ENCODE results near the gene KAZN.

- TF ChIP-seq, protein P1, sequence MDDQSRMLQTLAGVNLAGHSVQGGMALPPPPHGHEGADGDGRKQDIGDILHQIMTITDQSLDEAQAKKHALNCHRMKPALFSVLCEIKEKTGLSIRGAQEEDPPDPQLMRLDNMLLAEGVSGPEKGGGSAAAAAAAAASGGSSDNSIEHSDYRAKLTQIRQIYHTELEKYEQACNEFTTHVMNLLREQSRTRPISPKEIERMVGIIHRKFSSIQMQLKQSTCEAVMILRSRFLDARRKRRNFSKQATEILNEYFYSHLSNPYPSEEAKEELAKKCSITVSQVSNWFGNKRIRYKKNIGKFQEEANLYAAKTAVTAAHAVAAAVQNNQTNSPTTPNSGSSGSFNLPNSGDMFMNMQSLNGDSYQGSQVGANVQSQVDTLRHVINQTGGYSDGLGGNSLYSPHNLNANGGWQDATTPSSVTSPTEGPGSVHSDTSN (CRISPR knock-in tag; IDR thresholded peaks at IDR 0.05), result no peak
- TF ChIP-seq, protein P2, sequence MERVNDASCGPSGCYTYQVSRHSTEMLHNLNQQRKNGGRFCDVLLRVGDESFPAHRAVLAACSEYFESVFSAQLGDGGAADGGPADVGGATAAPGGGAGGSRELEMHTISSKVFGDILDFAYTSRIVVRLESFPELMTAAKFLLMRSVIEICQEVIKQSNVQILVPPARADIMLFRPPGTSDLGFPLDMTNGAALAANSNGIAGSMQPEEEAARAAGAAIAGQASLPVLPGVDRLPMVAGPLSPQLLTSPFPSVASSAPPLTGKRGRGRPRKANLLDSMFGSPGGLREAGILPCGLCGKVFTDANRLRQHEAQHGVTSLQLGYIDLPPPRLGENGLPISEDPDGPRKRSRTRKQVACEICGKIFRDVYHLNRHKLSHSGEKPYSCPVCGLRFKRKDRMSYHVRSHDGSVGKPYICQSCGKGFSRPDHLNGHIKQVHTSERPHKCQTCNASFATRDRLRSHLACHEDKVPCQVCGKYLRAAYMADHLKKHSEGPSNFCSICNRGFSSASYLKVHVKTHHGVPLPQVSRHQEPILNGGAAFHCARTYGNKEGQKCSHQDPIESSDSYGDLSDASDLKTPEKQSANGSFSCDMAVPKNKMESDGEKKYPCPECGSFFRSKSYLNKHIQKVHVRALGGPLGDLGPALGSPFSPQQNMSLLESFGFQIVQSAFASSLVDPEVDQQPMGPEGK (tag by site-specific recombination; IDR thresholded peaks at IDR 0.05), result no peak
- TF ChIP-seq ZBTB21 (tag by site-specific recombination; IDR thresholded peaks at IDR 0.05) (no peak), KLF10 (tag by site-specific recombination; IDR thresholded peaks at IDR 0.05) (no peak), PRDM4 (tag by site-specific recombination; IDR thresholded peaks at IDR 0.05) (no peak), YY1 (tag by site-specific recombination; IDR thresholded peaks at IDR 0.05) (no peak), ZEB2 (tag by site-specific recombination; IDR thresholded peaks at IDR 0.05) (no peak), ZNF558 (tag by site-specific recombination; IDR thresholded peaks at IDR 0.05) (no peak)
- TF ChIP-seq, protein P3, sequence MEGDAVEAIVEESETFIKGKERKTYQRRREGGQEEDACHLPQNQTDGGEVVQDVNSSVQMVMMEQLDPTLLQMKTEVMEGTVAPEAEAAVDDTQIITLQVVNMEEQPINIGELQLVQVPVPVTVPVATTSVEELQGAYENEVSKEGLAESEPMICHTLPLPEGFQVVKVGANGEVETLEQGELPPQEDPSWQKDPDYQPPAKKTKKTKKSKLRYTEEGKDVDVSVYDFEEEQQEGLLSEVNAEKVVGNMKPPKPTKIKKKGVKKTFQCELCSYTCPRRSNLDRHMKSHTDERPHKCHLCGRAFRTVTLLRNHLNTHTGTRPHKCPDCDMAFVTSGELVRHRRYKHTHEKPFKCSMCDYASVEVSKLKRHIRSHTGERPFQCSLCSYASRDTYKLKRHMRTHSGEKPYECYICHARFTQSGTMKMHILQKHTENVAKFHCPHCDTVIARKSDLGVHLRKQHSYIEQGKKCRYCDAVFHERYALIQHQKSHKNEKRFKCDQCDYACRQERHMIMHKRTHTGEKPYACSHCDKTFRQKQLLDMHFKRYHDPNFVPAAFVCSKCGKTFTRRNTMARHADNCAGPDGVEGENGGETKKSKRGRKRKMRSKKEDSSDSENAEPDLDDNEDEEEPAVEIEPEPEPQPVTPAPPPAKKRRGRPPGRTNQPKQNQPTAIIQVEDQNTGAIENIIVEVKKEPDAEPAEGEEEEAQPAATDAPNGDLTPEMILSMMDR (tag by site-specific recombination; IDR thresholded peaks at IDR 0.05), result no peak
- TF ChIP-seq, protein P4, sequence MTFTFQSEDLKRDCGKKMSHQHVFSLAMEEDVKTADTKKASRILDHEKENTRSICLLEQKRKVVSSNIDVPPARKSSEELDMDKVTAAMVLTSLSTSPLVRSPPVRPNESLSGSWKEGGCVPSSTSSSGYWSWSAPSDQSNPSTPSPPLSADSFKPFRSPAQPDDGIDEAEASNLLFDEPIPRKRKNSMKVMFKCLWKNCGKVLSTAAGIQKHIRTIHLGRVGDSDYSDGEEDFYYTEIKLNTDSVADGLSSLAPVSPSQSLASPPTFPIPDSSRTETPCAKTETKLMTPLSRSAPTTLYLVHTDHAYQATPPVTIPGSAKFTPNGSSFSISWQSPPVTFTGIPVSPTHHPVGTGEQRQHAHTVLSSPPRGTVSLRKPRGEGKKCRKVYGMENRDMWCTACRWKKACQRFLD (tag by site-specific recombination; IDR thresholded peaks at IDR 0.05), result no peak
- TF ChIP-seq, protein P5, sequence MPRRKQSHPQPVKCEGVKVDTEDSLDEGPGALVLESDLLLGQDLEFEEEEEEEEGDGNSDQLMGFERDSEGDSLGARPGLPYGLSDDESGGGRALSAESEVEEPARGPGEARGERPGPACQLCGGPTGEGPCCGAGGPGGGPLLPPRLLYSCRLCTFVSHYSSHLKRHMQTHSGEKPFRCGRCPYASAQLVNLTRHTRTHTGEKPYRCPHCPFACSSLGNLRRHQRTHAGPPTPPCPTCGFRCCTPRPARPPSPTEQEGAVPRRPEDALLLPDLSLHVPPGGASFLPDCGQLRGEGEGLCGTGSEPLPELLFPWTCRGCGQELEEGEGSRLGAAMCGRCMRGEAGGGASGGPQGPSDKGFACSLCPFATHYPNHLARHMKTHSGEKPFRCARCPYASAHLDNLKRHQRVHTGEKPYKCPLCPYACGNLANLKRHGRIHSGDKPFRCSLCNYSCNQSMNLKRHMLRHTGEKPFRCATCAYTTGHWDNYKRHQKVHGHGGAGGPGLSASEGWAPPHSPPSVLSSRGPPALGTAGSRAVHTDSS (tag by site-specific recombination; IDR thresholded peaks at IDR 0.05), result no peak
Measured at GRCh38 chr1:14800014-14800413, 201.5 kb downstream of the KAZN start.

Data from HEK293 (cell line).